Measurements from ENCODE around the gene CRYGC.
"Not testable (repeated sequence)": the region's sequence is repeated elsewhere in the genome, so short reads cannot be mapped to it uniquely, and the experiment has no call there.

CRYGC gene

GRCh38 chr2:208129744-208130711 lies at the start of gene CRYGC:
Gene CRYGC, minus strand, starts transcription at chr2:208129828. Its CDS starts 36 bp downstream, at chr2:208129792.
- no peak for DNase-seq (ENCODE audit: low spot score)

- no peak for DNase-seq (ENCODE audit: low spot score)
These were observed 49.5 kb upstream of the CRYGC start for GRCh38 chr2:208179028-208179609.

GRCh38 chr2:208175840-208176153 lies 46.2 kb upstream of the CRYGC start:
- DNase-seq (ENCODE audit: low spot score): no peak

GRCh38 chr2:208175069-208175839 lies 45.6 kb upstream of the CRYGC start:
- DNase-seq (ENCODE audit: low spot score): peak; percentile 84

- DNase-seq (ENCODE audit: low spot score): no peak
These were observed 44.5 kb upstream of the CRYGC start for GRCh38 chr2:208174144-208174543.

GRCh38 chr2:208172125-208172524 lies 42.5 kb upstream of the CRYGC start:
- DNase-seq (ENCODE audit: low spot score): no peak

GRCh38 chr2:208164951-208165755 lies 35.5 kb upstream of the CRYGC start:
- no peak for DNase-seq (ENCODE audit: low spot score)

- no peak for DNase-seq (ENCODE audit: low spot score)
These were observed 33.9 kb upstream of the CRYGC start, which contains the start of gene CRYGA for GRCh38 chr2:208163489-208163888. Gene CRYGA, minus strand, starts transcription at chr2:208163589. Its CDS starts 33 bp downstream, at chr2:208163556.

- DNase-seq (ENCODE audit: low spot score): no peak
These were observed 26.8 kb upstream of the CRYGC start for GRCh38 chr2:208156439-208156838.

- no peak for DNase-seq (ENCODE audit: low spot score)
These were observed 23.5 kb upstream of the CRYGC start for GRCh38 chr2:208153156-208153555.

- DNase-seq (ENCODE audit: low spot score): no peak
These were observed 21.3 kb upstream of the CRYGC start for GRCh38 chr2:208150956-208151355.

GRCh38 chr2:208150094-208150493 lies 20.5 kb upstream of the CRYGC start:
- DNase-seq (ENCODE audit: low spot score): no peak

- no peak for DNase-seq (ENCODE audit: low spot score)
These were observed 19.2 kb upstream of the CRYGC start for GRCh38 chr2:208148803-208149202.

GRCh38 chr2:208147759-208148158 lies 18.1 kb upstream of the CRYGC start:
- no peak for DNase-seq (ENCODE audit: low spot score)

- no peak for DNase-seq (ENCODE audit: low spot score)
These were observed 17.4 kb upstream of the CRYGC start for GRCh38 chr2:208147008-208147407.

GRCh38 chr2:208146006-208146405 lies 16.4 kb upstream of the CRYGC start, which contains the start of gene CRYGB:
Gene CRYGB, minus strand, starts transcription at chr2:208146158. Its CDS starts 38 bp downstream, at chr2:208146120.
- DNase-seq (ENCODE audit: low spot score): no peak

- peak; percentile 35 for DNase-seq (ENCODE audit: low spot score)
These were observed 13.5 kb upstream of the CRYGC start for GRCh38 chr2:208142925-208143799.

GRCh38 chr2:208142240-208142924 lies 12.8 kb upstream of the CRYGC start:
- DNase-seq (ENCODE audit: low spot score): no peak

- DNase-seq (ENCODE audit: low spot score): no peak
These were observed 9.8 kb upstream of the CRYGC start for GRCh38 chr2:208139447-208139846.

- not testable (repeated sequence) for DNase-seq (ENCODE audit: low spot score)
These were observed 8.7 kb upstream of the CRYGC start for GRCh38 chr2:208138334-208138733.
